Stimulated activated CD4-positive, alpha-beta T cell treated with anti-CD3 and anti-CD28 coated beads, TNF-alpha, amount 100 ng/mL, for 24 hours (primary cell): ENCODE measurements around the gene ADAMTS20.
A peak's percentile ranks its signal among the peaks of the same experiment; 100 is the strongest.

ENCODE experiments used
- DNase-seq, 3 experiments: peaks; one replicate each; pipeline ENCODE4 v3.0.0-alpha.2; 2020; ENCODE audit warnings: low read depth in 3 of 3

ADAMTS20 gene

DNA sequence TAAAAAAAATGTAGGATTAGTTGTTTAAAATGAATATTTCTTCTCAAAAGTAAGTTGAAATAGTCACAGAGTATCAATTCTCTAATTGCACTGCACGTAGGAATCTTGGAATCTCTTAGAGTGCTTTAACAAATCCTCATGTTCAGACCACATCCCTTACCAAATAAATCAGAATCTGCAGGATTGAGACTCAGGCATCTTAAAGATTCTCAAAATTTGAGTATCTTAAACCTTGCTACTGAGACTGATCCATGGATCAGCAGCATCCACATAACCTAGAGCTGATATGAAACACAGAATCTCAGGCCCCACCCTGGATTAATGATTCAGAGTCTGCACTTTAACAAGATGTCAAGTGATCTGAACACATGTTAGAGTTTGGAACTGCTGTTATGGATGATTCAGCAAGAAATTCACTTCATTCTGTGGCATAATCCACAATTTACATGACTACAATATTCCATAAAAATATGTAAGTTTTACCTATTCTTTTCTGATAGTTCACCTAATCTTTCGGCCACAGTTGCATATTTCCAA, 58.7 kb downstream of the ADAMTS20 start:
- DNase-seq, result no peak

GRCh38 chr12:43482311-43483085, 69.5 kb downstream of the ADAMTS20 start:
- DNase-seq, result no peak

- DNase-seq, result no peak
These were observed 71.4 kb downstream of the ADAMTS20 start for GRCh38 chr12:43480591-43480990.

DNA sequence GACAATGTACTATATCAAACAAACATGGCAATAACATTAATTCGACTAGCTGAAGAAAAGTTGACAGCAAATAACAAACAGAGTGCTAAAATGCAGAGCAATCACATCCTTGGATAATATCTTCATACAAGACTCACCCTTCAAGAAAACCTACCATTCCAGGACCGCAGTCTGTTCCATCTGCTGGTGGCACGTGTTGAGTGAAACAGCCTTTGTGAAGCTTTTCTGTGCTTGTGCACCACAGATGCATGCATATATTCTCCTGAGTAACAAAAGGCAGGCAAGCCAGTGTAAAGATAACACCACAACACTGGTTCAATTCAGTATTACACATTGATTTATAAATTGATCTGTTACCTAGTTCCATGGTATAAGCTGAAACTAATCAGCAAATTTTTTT, 89.3 kb downstream of the ADAMTS20 start:
- no peak for DNase-seq

GRCh38 chr12:43462080-43462479, 89.9 kb downstream of the ADAMTS20 start:
- DNase-seq, result no peak

- DNase-seq, result no peak
These were observed 92.7 kb downstream of the ADAMTS20 start for GRCh38 chr12:43459285-43459684.

- no peak for DNase-seq
These were observed 98.2 kb downstream of the ADAMTS20 start for GRCh38 chr12:43453761-43454160.

DNA sequence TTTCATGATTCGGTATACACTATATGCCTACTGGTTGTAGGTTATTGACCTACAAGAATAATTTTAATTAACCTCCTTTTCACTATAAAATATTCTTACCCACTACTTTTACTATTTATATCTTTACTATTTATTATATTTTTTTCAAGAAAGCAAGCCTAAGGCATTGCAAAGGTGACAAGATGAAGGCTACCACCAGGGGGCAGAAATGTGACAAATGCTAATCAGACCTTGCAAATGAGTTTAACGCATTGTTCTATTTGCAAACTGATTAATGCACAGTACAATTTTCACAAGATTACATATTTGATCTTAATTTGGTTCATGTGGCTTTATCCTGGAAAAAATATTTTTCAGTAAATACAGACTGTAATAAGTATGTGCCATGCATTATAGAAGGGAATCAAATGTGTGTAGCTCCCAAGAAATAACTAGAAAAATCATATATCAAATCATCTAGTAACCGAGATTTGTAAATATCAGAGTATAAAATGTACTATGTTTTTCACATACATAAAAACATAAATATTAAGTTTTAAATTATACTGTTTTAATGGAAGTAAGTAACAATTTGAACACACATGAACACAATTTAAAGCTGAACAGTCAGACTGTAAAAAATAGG, 107.0 kb downstream of the ADAMTS20 start:
- peak; percentile 22 to 45 (median 35) for DNase-seq

DNA sequence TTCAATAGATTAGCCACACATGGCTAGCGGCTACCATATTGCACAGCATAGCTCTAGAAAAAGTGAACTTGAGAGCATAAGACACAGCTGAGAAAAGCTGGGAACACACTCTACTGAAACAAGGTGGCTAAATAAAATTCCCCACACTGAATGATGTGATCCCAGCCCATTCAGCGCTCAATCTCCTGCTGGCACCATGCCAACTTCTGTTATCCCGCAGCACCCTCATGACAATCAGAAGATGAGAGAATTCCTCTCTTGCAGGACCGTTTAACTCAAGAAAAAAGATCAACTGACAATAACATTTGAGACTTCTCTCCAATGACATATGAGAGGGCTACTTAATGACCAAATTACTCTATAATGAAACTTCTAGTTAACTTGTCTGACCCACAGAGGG, 115.4 kb downstream of the ADAMTS20 start:
- DNase-seq, result no peak

GRCh38 chr12:43434614-43435013, 117.4 kb downstream of the ADAMTS20 start:
- DNase-seq, result no peak

DNA sequence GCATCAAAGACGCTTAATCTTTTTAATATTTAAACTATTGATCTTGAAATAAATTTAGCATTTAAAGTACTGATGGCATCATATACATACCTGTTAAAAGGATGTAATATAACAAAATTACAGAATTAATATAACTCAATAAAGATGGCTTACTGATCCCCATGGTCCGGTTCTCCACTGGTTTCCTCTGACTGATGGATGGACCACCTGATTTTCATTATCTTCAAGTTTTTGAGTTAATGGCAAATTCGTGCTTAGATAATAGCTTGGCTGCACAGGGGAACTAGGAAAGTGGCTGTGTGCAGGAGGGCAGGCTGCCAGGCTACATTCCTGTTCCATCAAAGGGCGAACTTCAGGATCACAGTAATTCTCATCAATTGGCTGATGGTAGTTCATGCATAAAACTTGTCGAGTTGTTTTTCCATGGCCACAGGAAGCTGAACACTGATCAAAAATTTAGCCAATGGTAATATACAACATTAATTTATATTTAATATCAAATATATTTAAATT, 123.9 kb downstream of the ADAMTS20 start:
- DNase-seq, result no peak

DNA sequence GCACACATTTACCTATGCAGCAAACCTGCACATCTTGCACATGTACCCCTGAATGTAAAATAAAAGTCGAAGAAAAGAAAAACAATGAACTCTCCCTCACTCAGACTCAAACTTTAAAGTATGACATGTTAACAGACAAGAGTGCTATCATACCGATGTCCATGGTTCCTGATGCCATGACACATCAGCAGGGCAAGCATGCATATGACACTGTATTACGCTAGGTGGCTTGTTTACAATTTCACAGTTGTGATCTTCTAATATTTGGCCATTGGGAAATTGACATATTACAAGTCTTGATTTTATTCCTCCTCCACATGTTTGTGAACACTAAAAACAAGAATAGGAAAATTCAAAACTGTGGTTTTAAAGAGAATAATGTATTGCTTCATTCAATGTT, 126.6 kb downstream of the ADAMTS20 start:
- DNase-seq, result no peak

DNA sequence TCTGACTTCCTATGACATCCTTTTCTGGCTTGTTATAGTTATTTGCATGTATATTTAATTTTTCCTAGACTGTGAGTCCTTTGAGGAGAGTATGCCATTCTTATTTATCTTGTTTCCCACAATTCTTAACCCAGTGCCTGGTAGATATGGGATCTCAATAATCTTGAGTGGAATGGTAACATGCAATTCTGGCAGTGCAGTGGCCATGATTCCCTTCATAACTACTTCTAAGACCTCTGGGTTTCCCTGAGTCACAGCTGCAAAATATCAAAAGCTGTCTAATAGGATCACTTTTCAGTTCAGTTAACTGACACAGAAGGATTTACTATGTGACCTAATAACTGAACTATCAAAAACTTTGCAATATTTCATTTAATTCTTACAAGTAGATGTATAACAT, 135.0 kb downstream of the ADAMTS20 start:
- DNase-seq, result no peak

DNA sequence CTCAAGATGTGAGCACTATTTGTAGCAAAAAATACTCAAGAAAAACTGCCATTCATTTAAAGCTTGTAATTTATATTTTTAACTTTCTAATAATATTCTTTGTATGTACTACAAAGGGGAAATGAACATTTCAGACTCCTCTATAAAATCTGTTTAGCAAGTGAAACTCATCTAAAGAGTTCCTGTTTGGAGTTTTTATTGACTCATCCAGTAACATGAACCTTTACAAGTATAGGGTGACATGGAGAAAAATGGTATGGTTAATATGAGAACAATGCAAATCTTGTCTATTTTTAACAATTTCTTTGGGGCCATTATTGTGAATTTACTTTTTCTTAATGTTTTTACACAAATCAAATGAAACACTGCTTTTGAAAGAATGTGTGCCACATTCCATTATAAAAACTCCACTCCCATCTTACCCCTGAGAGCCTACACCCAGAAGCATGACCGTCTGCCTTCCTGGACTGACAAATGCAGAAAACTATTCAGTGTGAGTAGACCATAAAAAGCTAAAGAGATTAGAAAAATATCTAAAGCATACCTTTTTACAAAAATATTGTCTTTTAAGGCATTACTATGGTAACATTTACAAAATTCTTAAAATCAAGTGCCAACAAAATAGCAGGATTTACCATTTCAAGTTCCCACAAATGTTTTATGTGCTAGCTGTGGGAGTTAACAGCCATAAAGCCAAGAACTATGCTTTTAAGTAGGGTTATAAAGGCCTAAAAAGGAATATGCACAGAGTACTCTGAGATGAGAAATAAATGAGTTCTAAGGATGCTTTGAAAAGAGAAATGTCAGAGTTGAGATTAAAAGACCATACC, 144.0 kb downstream of the ADAMTS20 start:
- DNase-seq, result no peak

- DNase-seq, result no peak
These were observed 145.2 kb downstream of the ADAMTS20 start for GRCh38 chr12:43406801-43407200.

DNA sequence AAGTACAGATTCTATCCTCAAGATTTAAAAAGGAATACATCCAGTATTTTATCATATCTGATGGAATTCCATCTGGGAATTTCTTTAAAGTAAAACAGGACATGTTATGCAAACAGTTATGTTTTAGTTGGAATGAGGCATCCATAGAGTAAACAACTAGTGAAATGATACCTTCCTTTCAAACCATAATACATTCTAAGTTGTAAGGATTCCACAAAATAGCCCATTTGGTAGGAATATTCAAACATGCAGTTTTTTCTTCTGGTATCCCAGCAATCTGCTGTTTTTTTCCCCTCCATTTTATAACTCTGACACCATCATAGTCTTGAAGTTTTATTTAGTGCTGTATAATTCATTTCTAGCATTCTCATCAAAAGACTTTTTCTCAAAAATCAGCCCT, 149.6 kb downstream of the ADAMTS20 start:
- no peak for DNase-seq

GRCh38 chr12:43401096-43401495, 150.9 kb downstream of the ADAMTS20 start:
- no peak for DNase-seq

- DNase-seq, result no peak
These were observed 155.3 kb downstream of the ADAMTS20 start for GRCh38 chr12:43396671-43397070.

GRCh38 chr12:43392116-43392515, 159.9 kb downstream of the ADAMTS20 start:
- no peak for DNase-seq

- no peak for DNase-seq
These were observed 170.1 kb downstream of the ADAMTS20 start for GRCh38 chr12:43381879-43382278.

GRCh38 chr12:43378448-43378847, 173.6 kb downstream of the ADAMTS20 start:
- no peak for DNase-seq

- DNase-seq, result no peak
These were observed 181.7 kb downstream of the ADAMTS20 start for GRCh38 chr12:43370263-43370662.
